Colonic mucosa (tissue), 4 donors: Measurements from ENCODE around the gene PTRHD1. TPM values are rescaled to one million over a fixed set of nuclear protein-coding genes. Genes with fewer than 3 reads are reported as not detected.

ENCODE experiments used
- DNase-seq: peaks from one replicate; pipeline ENCODE4 v3.0.0-alpha.2; 2020
- H3K27ac ChIP-seq: fragments of 200-600 bp; one replicate; pipeline ENCODE4 v1.8.0; 2021
- H3K27me3 ChIP-seq: fragments of 200-600 bp; one replicate; pipeline ENCODE4 v1.8.0; 2021
- H3K36me3 ChIP-seq: fragments of 200-600 bp; one replicate; pipeline ENCODE4 v1.8.0; 2021
- H3K4me1 ChIP-seq: fragments of 200-600 bp; one replicate; pipeline ENCODE4 v1.8.0; 2021; ENCODE audit warnings: mild to moderate bottlenecking
- H3K4me3 ChIP-seq: fragments of 200-600 bp; one replicate; pipeline ENCODE4 v1.8.0; 2021
- H3K9ac ChIP-seq, 2 donors: one replicate each; pipeline ENCODE4 v1.7.0; 2013; ENCODE audit warnings: control low read depth in 2 of 2, low read depth in 2 of 2, low read length in 2 of 2
- H3K9me3 ChIP-seq: fragments of 200-600 bp; one replicate; pipeline ENCODE4 v1.8.0; 2021
- intact Hi-C: fragments of 100-400 bp; cut with DNase I; formaldehyde crosslinking; loops from one replicate; pipeline ENCODE4 v1.14.1; 2022
- total RNA-seq, 2 donors: library from RNA; stranded (reverse); fragmentation: NEBNext Ultra II Directional in 1 of 2; extraction: Animal tissue kit (Norgen Biotek cat#: 25700) in 1 of 2; gene quantifications; one replicate each; pipeline ENCODE4 v1.2.1, GENCODE V29; 2021
- TF ChIP-seq, protein P1 (sequence below): fragments of 200-600 bp; IDR thresholded peaks from one replicate; pipeline ENCODE4 v1.8.0; 2022; ENCODE audit warnings: antibody characterized with exemption, mild to moderate bottlenecking
- donor health status: healthy.
- donor health status: DM: no; HTN: no; CAD: no.
- donor health status: DM: no; HTN: no; CAD: no.

The PTRHD1 gene
- total RNA-seq, 2 donors from 2014 or later, result 38.2 to 47.6 TPM

DNA sequence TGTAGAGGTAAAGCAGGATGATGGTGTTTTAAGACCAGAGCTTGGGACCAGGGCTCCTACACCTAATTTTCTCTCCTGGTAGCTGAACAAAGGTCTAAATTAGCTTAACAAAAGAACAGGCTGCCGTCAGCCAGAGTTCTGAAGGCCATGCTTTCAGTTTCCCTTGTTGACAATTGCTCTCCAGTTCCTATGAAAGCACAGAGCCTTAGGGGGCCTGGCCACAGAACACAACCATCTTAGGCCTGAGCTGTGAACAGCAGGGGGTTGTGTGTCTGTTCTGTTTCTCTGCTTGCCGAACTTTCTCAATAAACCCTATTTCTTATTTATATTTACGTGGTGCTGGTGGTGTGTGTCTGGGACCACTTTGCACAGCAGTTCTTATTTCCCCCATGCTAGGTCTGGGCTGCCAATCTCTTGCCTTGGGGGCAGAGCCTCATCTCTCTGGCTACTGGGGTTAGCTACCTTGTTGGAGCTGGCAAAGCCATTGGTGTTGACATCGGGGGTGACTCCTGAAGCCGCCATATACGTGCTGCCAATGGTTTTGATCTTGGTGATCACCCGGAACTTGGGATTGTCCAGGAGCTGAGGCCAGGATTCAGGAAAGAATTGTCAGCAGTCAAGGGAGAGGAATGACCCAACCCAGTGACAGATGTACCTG is 29.0 kb upstream of the PTRHD1 start:
- no peaks in the 10 kb centered on the region for H3K4me1 ChIP-seq
- H3K9me3 ChIP-seq, result no peaks in the 10 kb centered on the region
- DNase-seq, result peak; percentile 7
- no peak overlapping the region for H3K9ac ChIP-seq
- no peaks in the 10 kb centered on the region for H3K27me3 ChIP-seq
- H3K27ac ChIP-seq, result no peak overlapping the region
- TF ChIP-seq, protein P1, sequence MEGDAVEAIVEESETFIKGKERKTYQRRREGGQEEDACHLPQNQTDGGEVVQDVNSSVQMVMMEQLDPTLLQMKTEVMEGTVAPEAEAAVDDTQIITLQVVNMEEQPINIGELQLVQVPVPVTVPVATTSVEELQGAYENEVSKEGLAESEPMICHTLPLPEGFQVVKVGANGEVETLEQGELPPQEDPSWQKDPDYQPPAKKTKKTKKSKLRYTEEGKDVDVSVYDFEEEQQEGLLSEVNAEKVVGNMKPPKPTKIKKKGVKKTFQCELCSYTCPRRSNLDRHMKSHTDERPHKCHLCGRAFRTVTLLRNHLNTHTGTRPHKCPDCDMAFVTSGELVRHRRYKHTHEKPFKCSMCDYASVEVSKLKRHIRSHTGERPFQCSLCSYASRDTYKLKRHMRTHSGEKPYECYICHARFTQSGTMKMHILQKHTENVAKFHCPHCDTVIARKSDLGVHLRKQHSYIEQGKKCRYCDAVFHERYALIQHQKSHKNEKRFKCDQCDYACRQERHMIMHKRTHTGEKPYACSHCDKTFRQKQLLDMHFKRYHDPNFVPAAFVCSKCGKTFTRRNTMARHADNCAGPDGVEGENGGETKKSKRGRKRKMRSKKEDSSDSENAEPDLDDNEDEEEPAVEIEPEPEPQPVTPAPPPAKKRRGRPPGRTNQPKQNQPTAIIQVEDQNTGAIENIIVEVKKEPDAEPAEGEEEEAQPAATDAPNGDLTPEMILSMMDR, result no peak
- intact Hi-C loops, result loop anchor here (10.0 kb wide), 2 partner anchors 207 to 303 kb away; no protein-coding TSS in a partner anchor
- H3K36me3 ChIP-seq, result no peaks in the 10 kb centered on the region
- no peak overlapping the region for H3K4me3 ChIP-seq

DNA sequence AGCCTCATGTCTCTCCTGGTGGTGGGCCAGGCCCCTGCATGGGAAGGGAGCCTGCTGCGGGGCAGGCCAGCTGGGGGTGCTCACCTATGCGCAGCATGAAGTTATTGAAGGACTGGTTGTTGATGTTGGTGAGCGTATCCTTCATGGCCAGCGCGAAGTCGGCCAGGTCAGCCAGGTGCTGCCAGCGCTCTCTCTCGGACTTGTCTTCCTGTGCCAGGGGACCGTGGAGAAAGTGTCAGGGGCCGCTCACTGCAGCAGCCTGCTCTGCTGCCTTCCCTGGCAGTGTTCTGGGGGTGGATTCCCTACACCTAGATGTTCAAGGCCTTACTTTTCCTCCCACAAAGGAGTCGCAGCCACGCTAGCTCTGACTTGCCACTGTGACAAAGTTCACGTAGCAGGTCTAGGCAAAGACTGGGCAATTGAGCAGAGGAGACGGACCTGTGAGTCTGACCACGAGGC is 28.3 kb upstream of the PTRHD1 start:
- Histone ChIP-seq H3K27ac (no peak overlapping the region), H3K36me3 (no peaks in the 10 kb centered on the region), H3K27me3 (no peaks in the 10 kb centered on the region), H3K9me3 (no peaks in the 10 kb centered on the region), H3K4me1 (no peaks in the 10 kb centered on the region), H3K9ac (no peak overlapping the region), H3K4me3 (no peak overlapping the region)
- intact Hi-C loops, result loop anchor here (10.0 kb wide), 2 partner anchors 207 to 303 kb away; no protein-coding TSS in a partner anchor
- TF ChIP-seq, protein P1, result no peak
- no peak for DNase-seq

DNA sequence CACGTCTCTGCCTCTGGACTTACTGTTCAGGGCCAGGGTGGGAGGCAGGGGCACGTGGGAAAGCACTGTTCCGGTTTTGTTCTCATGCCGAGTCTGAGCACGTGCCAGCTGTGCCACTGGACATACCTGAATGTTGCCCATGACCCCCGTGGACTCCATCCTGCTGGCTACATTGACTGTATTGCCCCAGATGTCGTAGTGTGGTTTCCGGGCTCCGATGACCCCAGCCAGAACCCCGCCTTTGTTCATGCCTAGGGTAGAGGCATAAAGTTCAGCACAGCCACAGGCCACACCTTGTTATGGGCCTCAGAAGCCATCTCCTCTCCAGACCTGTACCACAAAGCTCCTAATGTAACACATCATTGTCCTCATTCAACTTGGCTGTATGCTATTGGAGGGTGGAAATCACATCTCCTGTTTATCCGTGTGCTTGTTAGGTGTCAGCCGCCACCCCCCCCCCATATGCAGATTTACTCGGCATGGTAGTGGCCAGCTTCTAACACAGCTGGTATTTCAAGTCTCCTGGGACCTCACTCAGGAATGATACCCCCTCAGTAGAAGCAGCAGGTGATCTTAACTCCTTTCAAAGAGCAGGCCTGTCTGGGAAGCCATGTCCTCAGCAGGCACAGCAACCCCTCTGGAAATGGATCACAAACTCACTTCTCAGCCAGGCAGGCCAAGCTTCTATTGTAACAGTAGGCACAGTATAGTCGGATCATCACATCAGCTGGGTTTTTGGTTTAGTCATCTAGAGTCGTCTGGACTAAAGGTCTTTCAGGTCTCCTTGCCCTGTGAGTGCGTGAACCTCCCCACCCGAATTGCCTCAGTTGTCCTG is 27.6 kb upstream of the PTRHD1 start:
- Histone ChIP-seq H3K27ac (no peak overlapping the region), H3K36me3 (no peaks in the 10 kb centered on the region), H3K9ac (no peak overlapping the region), H3K4me3 (no peak overlapping the region), H3K27me3 (no peaks in the 10 kb centered on the region), H3K4me1 (no peaks in the 10 kb centered on the region), H3K9me3 (no peaks in the 10 kb centered on the region)
- TF ChIP-seq, protein P1, result no peak
- intact Hi-C loops, result loop anchor here (10.0 kb wide), 2 partner anchors 206 to 304 kb away; no protein-coding TSS in a partner anchor
- peak; percentile 16 for DNase-seq

DNA sequence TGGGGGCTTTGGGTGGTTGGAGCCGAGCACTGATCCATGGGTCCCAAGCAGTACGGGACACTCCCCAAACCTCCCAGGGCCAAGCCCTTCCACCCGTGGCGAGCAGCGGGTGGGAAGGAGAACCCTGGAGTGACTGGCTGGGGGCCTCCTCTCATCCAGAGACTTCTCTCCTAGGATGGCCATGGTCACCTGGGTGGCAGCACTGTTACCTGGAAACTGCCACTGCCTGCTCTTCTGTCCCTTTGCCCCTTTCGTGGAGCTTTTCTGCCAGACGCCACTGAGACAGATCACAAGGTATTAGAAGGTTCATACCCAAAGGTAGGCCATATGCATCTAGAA is 27.0 kb upstream of the PTRHD1 start:
- H3K4me3 ChIP-seq, result no peak overlapping the region
- TF ChIP-seq, protein P1, result no peak
- no peaks in the 10 kb centered on the region for H3K36me3 ChIP-seq
- H3K4me1 ChIP-seq, result no peaks in the 10 kb centered on the region
- H3K9me3 ChIP-seq, result no peaks in the 10 kb centered on the region
- DNase-seq, result peak; percentile 13
- intact Hi-C loops, result loop anchor here (10.0 kb wide), 2 partner anchors 205 to 305 kb away; no protein-coding TSS in a partner anchor
- no peak overlapping the region for H3K9ac ChIP-seq
- H3K27ac ChIP-seq, result no peak overlapping the region
- H3K27me3 ChIP-seq, result no peaks in the 10 kb centered on the region

DNA sequence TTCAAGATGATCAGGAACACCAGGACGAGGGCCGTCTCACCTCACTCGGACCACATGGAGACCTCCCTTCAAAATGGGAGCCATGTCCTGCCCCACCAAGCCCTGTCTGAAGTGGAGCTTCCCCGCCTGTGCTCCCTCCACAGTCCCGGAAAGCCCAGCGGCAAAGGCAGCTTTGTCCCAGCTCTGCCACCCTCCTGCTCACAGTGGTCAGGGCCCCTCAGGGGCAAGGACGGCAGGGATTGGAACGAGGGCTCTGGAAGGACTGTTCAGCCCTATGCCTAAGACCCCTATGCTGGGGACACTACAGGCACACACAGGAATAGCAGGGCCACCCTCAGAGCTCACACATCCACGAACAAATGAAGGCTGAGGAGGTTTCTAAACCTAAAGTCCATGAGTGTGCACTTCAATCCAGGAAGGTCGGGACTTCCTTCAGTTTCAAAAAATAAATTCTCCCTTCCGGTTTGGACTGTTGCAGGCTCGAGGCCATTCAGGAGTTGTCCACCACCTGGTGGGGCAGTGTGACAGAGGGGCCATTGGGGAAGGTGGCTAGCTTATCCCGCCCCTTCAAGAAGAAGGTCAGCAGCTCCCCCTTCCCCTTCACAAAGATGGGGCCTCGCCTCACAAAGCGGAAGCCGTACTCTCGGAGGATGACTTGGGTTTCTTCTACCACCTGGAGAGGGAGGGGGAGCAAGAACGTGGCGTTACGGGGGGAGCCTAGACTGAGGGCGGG is 26.4 kb upstream of the PTRHD1 start:
- H3K4me1 ChIP-seq, result no peaks in the 10 kb centered on the region
- intact Hi-C loops, result loop anchor here (10.0 kb wide), 2 partner anchors 205 to 305 kb away; no protein-coding TSS in a partner anchor
- H3K9ac ChIP-seq, result no peak overlapping the region
- peak; percentile 13 for DNase-seq
- H3K27ac ChIP-seq, result no peak overlapping the region
- no peaks in the 10 kb centered on the region for H3K27me3 ChIP-seq
- H3K9me3 ChIP-seq, result no peaks in the 10 kb centered on the region
- no peak overlapping the region for H3K4me3 ChIP-seq
- TF ChIP-seq, protein P1, result no peak
- no peaks in the 10 kb centered on the region for H3K36me3 ChIP-seq
